A549 (cell line): Measurements from ENCODE around the gene TRMO. TPM values are rescaled to one million over a fixed set of nuclear protein-coding genes. Genes with fewer than 3 reads are reported as not detected.
"Not testable (repeated sequence)": the region's sequence is repeated elsewhere in the genome, so short reads cannot be mapped to it uniquely, and the experiment has no call there.

ENCODE experiments used
- ATAC-seq, 2 experiments: fragments of 200-7000 bp in 1 of 2; fragments of >200 bp in 1 of 2; cut with Nextera tagmentation in 1 of 2; cut with Tn5 transposase in 1 of 2; 3 replicates each; pipeline versions ENCODE4 v1.8.0 to v1.9.1; 2018 to 2020; ENCODE audit warnings: mild to moderate bottlenecking in 1 of 2, moderate library complexity in 1 of 2
- CTCF ChIA-PET: fragments of 300-600 bp; sonication (Branson Sonifier 250); formaldehyde crosslinking; extraction: SDS; loops from one replicate; lab custom pipeline; 2021; ENCODE audit warnings: antibody characterized with exemption, inconsistent platforms; lab: Yijun Ruan, JAX
- POLR2A ChIA-PET: fragments of 350-600 bp; formaldehyde crosslinking; extraction: SDS; loops from one replicate; lab custom pipeline; 2021; ENCODE audit warnings: antibody characterized with exemption, inconsistent platforms; lab: Yijun Ruan, JAX
- DNase-seq, 2 experiments: peaks; one replicate each; pipeline versions ENCODE4 v3.0.0 to v3.0.0-alpha.2; 2011 to 2016; ENCODE audit warnings: low read depth in 1 of 2, low spot score in 1 of 2
- FAIRE-seq: peaks from 2 replicates; lab custom pipeline; 2011; peaks lifted over from hg19 to GRCh38; lab: Jason Lieb, UNC
- H3K27ac ChIP-seq, 2 experiments: fragments of >200 bp; sonication (Bioruptor Twin); formaldehyde crosslinking; 3 replicates each; pipeline ENCODE4 v1.5.1; 2016 to 2017
- H3K4me1 ChIP-seq: fragments of >200 bp; sonication (Bioruptor Twin); formaldehyde crosslinking; 3 replicates; pipeline ENCODE4 v1.6.1; 2016
- H3K4me2 ChIP-seq: fragments of >200 bp; sonication (Bioruptor Twin); formaldehyde crosslinking; 3 replicates; pipeline ENCODE4 v1.6.1; 2016
- H3K4me3 ChIP-seq: fragments of >200 bp; sonication (Bioruptor Twin); formaldehyde crosslinking; 3 replicates; pipeline ENCODE4 v1.5.1; 2016
- H3K9me3 ChIP-seq: fragments of >200 bp; sonication (Bioruptor Twin); formaldehyde crosslinking; 3 replicates; pipeline ENCODE4 v1.6.1; 2016
- ATOH8 ChIP-seq: fragments of 250-450 bp; sonication (Bioruptor Pico); IDR thresholded peaks from 2 replicates; pipeline ENCODE4 v1.5.0; 2020; ENCODE audit warnings: low read depth, mild to moderate bottlenecking, moderate library complexity
- CTCF ChIP-seq: fragments of >200 bp; sonication (Bioruptor Twin); formaldehyde crosslinking; IDR thresholded peaks from 3 replicates; pipeline ENCODE4 v1.5.1; 2016
- FOSL2 ChIP-seq, 2 experiments: fragments of 450-650 bp in 1 of 2; fragments of >200 bp in 1 of 2; sonication (Bioruptor Twin) in 1 of 2; formaldehyde crosslinking; IDR thresholded peaks; 2 replicates each; pipeline versions ENCODE4 v1.5.0 to v1.6.1; 2016 to 2020; ENCODE audit warnings: mild to moderate bottlenecking in 1 of 2, moderate library complexity in 1 of 2
- HOXB13 ChIP-seq: fragments of 250-450 bp; sonication (Bioruptor Pico); IDR thresholded peaks from 2 replicates; pipeline ENCODE4 v1.5.0; 2020; ENCODE audit warnings: low read depth, mild to moderate bottlenecking, moderate library complexity
- HOXB5 ChIP-seq: fragments of 250-450 bp; sonication (Bioruptor Pico); IDR thresholded peaks from 2 replicates; pipeline ENCODE4 v1.5.0; 2020; ENCODE audit warnings: mild to moderate bottlenecking, moderate library complexity
- KDM1A ChIP-seq: fragments of 200-600 bp; sonication (generic); IDR thresholded peaks from 2 replicates; pipeline ENCODE4 v1.6.1; 2016; ENCODE audit warnings: low read depth, mild to moderate bottlenecking
- NFE2L2 ChIP-seq: fragments of 150-350 bp; conservative IDR thresholded peaks from 2 replicates; pipeline ENCODE4 v1.6.1; 2014; ENCODE audit warnings: low read length
- PHF8 ChIP-seq: fragments of 200-600 bp; sonication (generic); IDR thresholded peaks from 2 replicates; pipeline ENCODE4 v1.6.1; 2016; ENCODE audit warnings: low read depth, mild to moderate bottlenecking, antibody characterized with exemption, moderate library complexity, borderline replicate concordance
- RAD21 ChIP-seq, 2 experiments: fragments of >200 bp in 1 of 2; sonication (Bioruptor Twin) in 1 of 2; formaldehyde crosslinking in 1 of 2; IDR thresholded peaks in 1 of 2; conservative IDR thresholded peaks in 1 of 2; 2 replicates in 1 of 2; 3 replicates in 1 of 2; pipeline ENCODE4 v1.6.1; 2012 to 2018; ENCODE audit warnings: inconsistent platforms in 1 of 2
- RCOR1 ChIP-seq: fragments of 150-350 bp; IDR thresholded peaks from 2 replicates; pipeline ENCODE4 v1.6.1; 2014; ENCODE audit warnings: antibody characterized with exemption, low read length, low read depth
- RNF2 ChIP-seq: fragments of 200-600 bp; sonication (generic); IDR thresholded peaks from 2 replicates; pipeline ENCODE4 v1.6.1; 2016; ENCODE audit warnings: low read depth, mild to moderate bottlenecking, antibody characterized with exemption, moderate library complexity, borderline replicate concordance
- SMC3 ChIP-seq: fragments of >200 bp; sonication (Bioruptor Twin); formaldehyde crosslinking; IDR thresholded peaks from 3 replicates; pipeline ENCODE4 v1.6.1; 2018; ENCODE audit warnings: inconsistent platforms
- ZFP36 ChIP-seq: fragments of 450-650 bp; IDR thresholded peaks from 2 replicates; pipeline ENCODE4 v1.6.1; 2014; ENCODE audit warnings: borderline replicate concordance; ENCODE audit not compliant: partially characterized antibody
- ZSCAN20 ChIP-seq: fragments of 250-450 bp; sonication (Bioruptor Pico); IDR thresholded peaks from 2 replicates; pipeline ENCODE4 v1.8.0; 2022; ENCODE audit warnings: mild to moderate bottlenecking, moderate library complexity
- WGBS: methylation state at CpG from one replicate; pipeline ENCODE4 v1.1.6; 2017; ENCODE audit errors: missing lambda C conversion rate; 5-methylcytosine and 5-hydroxymethylcytosine counted together
- polyA plus RNA-seq, 4 experiments: library from polyadenylated mRNA; depleted of rRNA in 3 of 4; stranded (reverse); fragments of >200 nt; fragmentation: RNase III in 1 of 4; extraction: RNeasy Plus Mini Kit Qiagen cat#74134 plus additional on column Dnase treatment in 1 of 4; gene quantifications; 2 replicates in 3 of 4; 3 replicates in 1 of 4; pipeline ENCODE4 v1.2.3, GENCODE V29; 2011 to 2017
- TF ChIP-seq, protein P1 (sequence below): fragments of 450-650 bp; IDR thresholded peaks from 2 replicates; pipeline ENCODE4 v1.6.1; 2014; ENCODE audit warnings: antibody characterized with exemption
- TF ChIP-seq, protein P2 (sequence below): fragments of 250-450 bp; sonication (Bioruptor Pico); IDR thresholded peaks from 2 replicates; pipeline ENCODE4 v1.5.0; 2021; ENCODE audit warnings: mild to moderate bottlenecking, moderate library complexity, borderline replicate concordance
- TF ChIP-seq, protein P3 (sequence below): fragments of 150-350 bp; IDR thresholded peaks from 2 replicates; pipeline ENCODE4 v1.6.1; 2014; ENCODE audit warnings: low read depth, mild to moderate bottlenecking, low read length

TRMO gene
- polyA plus RNA-seq, 2 of the 4 experiments (the other 2 are of a cell fraction), result 12.0 to 18.8 TPM

- Histone ChIP-seq H3K4me2 (no peak overlapping the region), H3K27ac (no peak overlapping the region), H3K9me3 (no peaks in the 10 kb centered on the region), H3K4me3 (no peak overlapping the region), H3K4me1 (no peaks in the 10 kb centered on the region)
- ATAC-seq (peak; percentile 94 to 98), FAIRE-seq (no peak), DNase-seq (peak; percentile 70 to 76)
- ChIA-PET POLR2A (no interaction called here), CTCF (interaction anchor here (0.5 to 12.4 kb wide), 12 partner anchors 10 to 249 kb away, joined by 3 to 116 read pairs (median 4); partner anchors contain the start of genes ANP32B and TRMO)
- peak; percentile 65 for TF ChIP-seq SMC3
- TF ChIP-seq, protein P1, sequence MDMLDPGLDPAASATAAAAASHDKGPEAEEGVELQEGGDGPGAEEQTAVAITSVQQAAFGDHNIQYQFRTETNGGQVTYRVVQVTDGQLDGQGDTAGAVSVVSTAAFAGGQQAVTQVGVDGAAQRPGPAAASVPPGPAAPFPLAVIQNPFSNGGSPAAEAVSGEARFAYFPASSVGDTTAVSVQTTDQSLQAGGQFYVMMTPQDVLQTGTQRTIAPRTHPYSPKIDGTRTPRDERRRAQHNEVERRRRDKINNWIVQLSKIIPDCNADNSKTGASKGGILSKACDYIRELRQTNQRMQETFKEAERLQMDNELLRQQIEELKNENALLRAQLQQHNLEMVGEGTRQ, result no peak
- no peak for TF ChIP-seq RCOR1
- TF ChIP-seq CTCF, result peak; percentile 57
- TF ChIP-seq HOXB13, result no peak
- TF ChIP-seq RAD21 (conservative IDR thresholded peaks at IDR 0.05 in 1 of 2, IDR thresholded peaks at IDR 0.05 in 1 of 2), result peak; percentile 53 to 56
These were observed 32.3 kb upstream of the TRMO start for GRCh38 chr9:97954550-97954989.

- FAIRE-seq, H3K4me3 ChIP-seq, H3K4me1 ChIP-seq, H3K27ac ChIP-seq, POLR2A ChIA-PET, H3K9me3 ChIP-seq: not testable (repeated sequence)
- 12% methylated on average over 3 of the region's 5 CpGs for WGBS
- H3K4me2 ChIP-seq, result peak overlapping the region; percentile 46
- DNase-seq, result peak in 1 of 2 experiments; percentile 32
- peak in 1 of 2 experiments; percentile 79; a peak in 3 of 6 replicates for ATAC-seq
- CTCF ChIA-PET, result interaction anchor here (1.1 to 12.4 kb wide), 2 partner anchors 9 to 28 kb away, joined by 3 to 116 read pairs; partner anchors contain the start of gene TRMO
These were observed 28.6 kb upstream of the TRMO start for GRCh38 chr9:97950873-97951272.

DNA sequence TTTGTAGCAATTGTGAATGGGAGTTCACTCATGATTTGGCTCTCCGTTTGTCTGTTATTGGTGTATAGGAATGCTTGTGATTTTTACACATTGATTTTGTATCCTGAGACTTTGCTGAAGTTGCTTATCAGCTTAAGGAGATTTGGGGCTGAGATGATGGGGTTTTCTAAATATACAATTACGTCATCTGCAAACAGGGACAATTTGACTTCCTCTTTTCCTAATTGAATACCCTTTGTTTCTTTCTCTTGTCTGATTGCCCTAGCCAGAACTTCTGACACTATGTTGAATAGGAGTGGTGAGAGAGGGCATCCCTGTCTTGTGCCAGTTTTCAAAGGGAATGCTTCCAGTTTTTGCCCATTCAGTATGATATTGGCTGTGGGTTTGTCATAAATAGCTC lies 24.8 kb upstream of the TRMO start:
- POLR2A ChIA-PET, H3K4me2 ChIP-seq, FAIRE-seq, ATAC-seq, H3K4me3 ChIP-seq, H3K4me1 ChIP-seq, H3K27ac ChIP-seq, H3K9me3 ChIP-seq, DNase-seq: not testable (repeated sequence)
- CTCF ChIA-PET, result interaction anchor here (1.3 kb wide), 1 partner anchor 23 kb away, joined by 5 read pairs; no protein-coding TSS in a partner anchor
- 0% methylated on average over 2 of the region's 2 CpGs for WGBS

- WGBS, result 7% methylated on average over 2 of the region's 2 CpGs
- not testable (repeated sequence) for DNase-seq
These were observed 23.2 kb upstream of the TRMO start for GRCh38 chr9:97945470-97945869.

GRCh38 chr9:97944612-97945011 lies 22.3 kb upstream of the TRMO start:
- 50% methylated on average over 3 of the region's 3 CpGs for WGBS
- Histone ChIP-seq H3K4me3 (no peak overlapping the region), H3K4me1 (no peaks in the 10 kb centered on the region), H3K9me3 (no peaks in the 10 kb centered on the region), H3K4me2 (no peak overlapping the region), H3K27ac (no peak overlapping the region)
- CTCF ChIA-PET, result interaction anchor here (1.4 to 7.2 kb wide), 3 partner anchors 9 to 20 kb away, joined by 5 to 46 read pairs (median 27); partner anchors contain the start of gene TRMO
- POLR2A ChIA-PET, result no interaction called here
- DNase-seq, result no peak
- no peak for ATAC-seq
- no peak for FAIRE-seq
- TF ChIP-seq, protein P2, sequence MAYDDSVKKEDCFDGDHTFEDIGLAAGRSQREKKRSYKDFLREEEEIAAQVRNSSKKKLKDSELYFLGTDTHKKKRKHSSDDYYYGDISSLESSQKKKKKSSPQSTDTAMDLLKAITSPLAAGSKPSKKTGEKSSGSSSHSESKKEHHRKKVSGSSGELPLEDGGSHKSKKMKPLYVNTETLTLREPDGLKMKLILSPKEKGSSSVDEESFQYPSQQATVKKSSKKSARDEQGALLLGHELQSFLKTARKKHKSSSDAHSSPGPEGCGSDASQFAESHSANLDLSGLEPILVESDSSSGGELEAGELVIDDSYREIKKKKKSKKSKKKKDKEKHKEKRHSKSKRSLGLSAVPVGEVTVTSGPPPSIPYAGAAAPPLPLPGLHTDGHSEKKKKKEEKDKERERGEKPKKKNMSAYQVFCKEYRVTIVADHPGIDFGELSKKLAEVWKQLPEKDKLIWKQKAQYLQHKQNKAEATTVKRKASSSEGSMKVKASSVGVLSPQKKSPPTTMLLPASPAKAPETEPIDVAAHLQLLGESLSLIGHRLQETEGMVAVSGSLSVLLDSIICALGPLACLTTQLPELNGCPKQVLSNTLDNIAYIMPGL, result no peak
- TF ChIP-seq HOXB13, result no peak
- no peak for TF ChIP-seq RNF2
- TF ChIP-seq ZSCAN20, result no peak
- TF ChIP-seq ZFP36, result no peak
- no peak for TF ChIP-seq PHF8
- TF ChIP-seq NFE2L2, result no peak
- TF ChIP-seq, protein P3, sequence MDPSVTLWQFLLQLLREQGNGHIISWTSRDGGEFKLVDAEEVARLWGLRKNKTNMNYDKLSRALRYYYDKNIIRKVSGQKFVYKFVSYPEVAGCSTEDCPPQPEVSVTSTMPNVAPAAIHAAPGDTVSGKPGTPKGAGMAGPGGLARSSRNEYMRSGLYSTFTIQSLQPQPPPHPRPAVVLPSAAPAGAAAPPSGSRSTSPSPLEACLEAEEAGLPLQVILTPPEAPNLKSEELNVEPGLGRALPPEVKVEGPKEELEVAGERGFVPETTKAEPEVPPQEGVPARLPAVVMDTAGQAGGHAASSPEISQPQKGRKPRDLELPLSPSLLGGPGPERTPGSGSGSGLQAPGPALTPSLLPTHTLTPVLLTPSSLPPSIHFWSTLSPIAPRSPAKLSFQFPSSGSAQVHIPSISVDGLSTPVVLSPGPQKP, result no peak
- no peak for TF ChIP-seq KDM1A
- TF ChIP-seq FOSL2 (IDR thresholded peaks at IDR 0.05), result no peak
- no peak for TF ChIP-seq FOSL2 (CRISPR knock-in tag; IDR thresholded peaks at IDR 0.05)
- TF ChIP-seq ATOH8 (CRISPR knock-in tag), result no peak
- no peak for TF ChIP-seq HOXB5 (CRISPR knock-in tag)

More at GRCh38 chr9:97945470-97945869, 23.2 kb upstream of the TRMO start:
- H3K27ac ChIP-seq, H3K4me3 ChIP-seq, H3K4me1 ChIP-seq, H3K9me3 ChIP-seq, FAIRE-seq, H3K4me2 ChIP-seq, POLR2A ChIA-PET, ATAC-seq: not testable (repeated sequence)
- CTCF ChIA-PET, result interaction anchor here (0.6 to 7.2 kb wide), 4 partner anchors 9 to 763 kb away, joined by 3 to 46 read pairs (median 15); partner anchors contain the start of gene TRMO
